Stimulated activated CD8-positive, alpha-beta memory T cell treated with anti-CD3 and anti-CD28 coated beads, Interleukin-7, amount 100 ng/mL, for 48 hours (primary cell): ENCODE data around the gene TTC33.
"Not testable (repeated sequence)": the region's sequence is repeated elsewhere in the genome, so short reads cannot be mapped to it uniquely, and the experiment has no call there.

Experiments used
- DNase-seq, 2 donors: peaks; one replicate each; pipeline ENCODE4 v3.0.0-alpha.2; 2020; ENCODE audit warnings: low read depth in 1 of 2; ENCODE audit errors: extremely low read depth in 1 of 2

The TTC33 gene

GRCh38 chr5:40654377-40654991 is 101.3 kb downstream of the TTC33 start:
- no peak for DNase-seq

DNA sequence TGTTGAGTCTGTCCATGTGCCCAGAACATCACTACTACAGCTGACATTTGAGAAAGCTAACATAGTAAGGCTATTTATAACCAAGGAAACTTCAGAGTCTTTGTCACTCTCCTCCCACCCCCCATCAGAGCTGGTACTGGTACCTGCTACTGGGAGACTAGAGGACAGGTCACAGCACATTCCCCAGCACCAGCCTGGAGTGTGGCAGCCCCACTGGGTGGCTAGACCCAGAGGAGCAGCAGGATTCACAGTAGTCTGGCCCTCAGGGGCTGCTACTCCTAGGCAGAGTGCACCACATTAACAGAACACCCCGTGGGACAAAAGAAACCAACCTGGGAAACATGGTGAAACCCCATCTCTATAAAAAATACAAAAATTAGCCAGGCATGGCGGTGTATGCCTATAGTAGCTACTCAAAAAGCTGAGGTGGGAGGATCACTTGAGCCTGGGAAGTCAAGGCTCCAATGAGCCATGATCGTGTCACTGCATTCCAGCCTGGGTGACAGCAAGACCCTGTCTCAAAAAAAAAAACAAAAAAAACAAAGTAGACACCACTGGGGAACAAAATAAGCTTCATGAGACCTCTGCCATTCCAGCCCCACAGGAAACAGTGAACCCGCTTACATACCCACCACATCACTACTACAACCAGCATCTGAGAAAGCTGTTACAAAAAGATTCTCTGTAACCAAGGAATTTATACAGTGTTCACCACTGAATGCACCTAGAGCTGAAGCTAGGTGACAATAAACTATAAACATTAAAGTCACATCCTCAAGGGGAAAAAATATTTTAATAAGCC is 102.3 kb downstream of the TTC33 start:
- no peak for DNase-seq

DNA sequence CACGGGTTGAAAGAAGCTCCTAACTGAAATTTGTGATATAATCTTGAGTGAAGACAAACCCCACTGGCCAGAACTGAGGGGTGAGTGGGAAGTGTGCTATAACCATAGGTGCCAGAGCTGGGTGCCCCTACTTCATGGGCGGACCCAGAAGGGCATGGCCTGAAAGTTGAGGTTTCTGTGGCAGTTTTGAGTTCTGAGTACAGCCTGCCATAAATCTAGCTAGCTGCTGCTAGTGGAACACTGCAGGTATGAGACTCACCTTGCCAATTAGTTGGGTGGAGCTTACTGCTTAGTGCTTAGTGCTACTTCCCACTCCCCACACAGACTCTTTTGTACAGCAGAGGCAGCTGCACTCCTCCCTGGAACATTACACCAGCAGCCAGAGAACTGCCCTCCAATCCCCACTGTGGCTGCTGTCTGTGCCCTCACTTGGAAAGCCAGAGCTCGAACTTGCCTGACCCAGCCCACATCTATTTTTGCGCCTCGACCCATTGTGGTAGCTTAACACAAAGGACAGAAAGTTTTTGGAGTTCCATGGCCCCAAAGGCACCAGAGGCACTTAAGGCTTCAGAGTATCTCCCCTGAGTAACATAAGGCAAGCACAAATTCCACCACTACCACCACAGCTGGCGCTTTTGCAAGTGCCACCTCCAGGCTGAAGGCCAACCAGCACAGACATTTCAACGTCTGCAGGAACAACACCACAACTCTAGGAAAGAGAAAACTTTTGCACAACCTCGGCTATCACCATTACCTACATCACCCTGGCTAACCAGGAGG is 103.1 kb downstream of the TTC33 start:
- no peak for DNase-seq

- DNase-seq, result no peak
Measured at GRCh38 chr5:40651201-40651600, 104.6 kb downstream of the TTC33 start.

- no peak for DNase-seq
Measured at GRCh38 chr5:40649463-40650030, 106.2 kb downstream of the TTC33 start.

DNA sequence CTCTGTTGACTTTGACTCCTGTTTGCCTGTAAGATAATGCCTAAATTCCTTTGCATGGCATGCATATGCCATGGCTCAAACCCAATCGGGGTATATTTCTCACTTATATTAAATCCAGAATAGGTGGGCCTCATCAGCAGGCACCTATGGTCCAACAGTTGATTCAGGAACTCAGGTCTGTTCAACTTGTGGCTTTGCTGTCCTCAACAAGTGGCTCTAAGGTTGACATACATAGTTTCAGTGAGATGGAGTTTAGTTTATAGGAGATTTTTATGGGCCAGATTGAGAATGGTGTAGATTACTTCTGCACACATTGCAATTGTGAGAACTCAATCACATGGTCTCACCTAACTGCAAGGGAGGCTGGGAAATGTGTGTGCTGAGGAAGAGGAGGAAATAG is 107.6 kb downstream of the TTC33 start:
- no peak for DNase-seq

DNA sequence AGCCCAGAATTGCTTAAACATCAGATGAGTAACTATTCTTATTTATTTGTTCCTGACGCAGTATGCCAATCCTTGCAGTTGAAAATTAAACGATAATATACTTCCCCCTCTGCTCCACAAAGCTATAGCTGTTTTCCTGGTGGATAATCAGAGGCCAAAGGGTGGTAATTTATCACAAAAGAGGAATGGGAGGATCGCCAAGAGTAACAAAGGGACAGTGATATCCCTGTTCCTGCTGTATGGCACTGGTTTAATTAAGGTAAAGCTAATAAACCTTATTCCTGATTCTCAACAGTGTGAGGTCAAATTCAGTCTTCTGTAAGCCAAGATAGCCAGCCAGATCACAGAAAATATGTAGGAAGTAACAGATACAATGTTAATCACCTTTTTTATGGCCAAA is 109.5 kb downstream of the TTC33 start:
- DNase-seq, result no peak

GRCh38 chr5:40639531-40639930 is 116.2 kb downstream of the TTC33 start:
- not testable (repeated sequence) for DNase-seq

- DNase-seq, result no peak
Measured at GRCh38 chr5:40634593-40634992, 121.2 kb downstream of the TTC33 start.

DNA sequence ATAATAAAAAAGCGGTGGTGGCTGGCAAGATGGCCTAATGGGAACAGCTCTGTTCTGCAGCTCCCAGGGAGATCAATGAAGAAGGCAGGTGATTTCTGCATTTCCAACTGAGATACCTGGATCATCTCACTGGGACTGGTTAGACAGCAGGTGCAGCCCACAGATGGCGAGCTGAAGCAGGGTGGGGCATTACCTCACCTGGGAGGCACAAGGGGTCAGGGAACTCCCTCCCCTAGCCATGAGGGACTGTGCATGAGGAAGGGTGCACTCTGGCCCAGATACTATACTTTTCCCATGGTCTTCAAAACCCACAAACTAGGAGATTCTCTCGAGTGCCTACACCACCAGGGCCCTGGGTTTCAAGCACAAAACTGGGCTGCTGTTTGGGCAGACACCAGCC is 121.6 kb downstream of the TTC33 start:
- DNase-seq, result no peak

GRCh38 chr5:40631236-40631635 is 124.5 kb downstream of the TTC33 start:
- DNase-seq, result no peak

DNA sequence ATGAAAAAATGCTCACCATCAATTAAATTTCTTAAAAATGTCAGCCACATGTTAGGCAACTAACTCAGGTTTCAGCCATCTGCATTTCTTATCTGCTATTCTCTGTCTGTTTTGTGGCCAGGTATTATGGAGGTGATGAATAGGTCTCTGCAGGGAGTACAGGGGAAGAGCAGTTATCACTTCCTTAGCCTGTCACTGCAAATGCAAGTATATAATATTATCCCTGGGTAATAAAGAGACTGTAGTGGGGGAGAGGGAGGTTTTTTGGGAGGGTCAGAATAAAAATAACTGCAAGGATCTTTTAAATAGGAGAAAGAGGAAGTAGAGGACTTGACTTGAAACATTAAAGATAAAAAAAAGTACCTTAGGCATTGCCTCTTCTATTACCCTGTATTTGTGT is 125.6 kb downstream of the TTC33 start:
- no peak for DNase-seq

DNA sequence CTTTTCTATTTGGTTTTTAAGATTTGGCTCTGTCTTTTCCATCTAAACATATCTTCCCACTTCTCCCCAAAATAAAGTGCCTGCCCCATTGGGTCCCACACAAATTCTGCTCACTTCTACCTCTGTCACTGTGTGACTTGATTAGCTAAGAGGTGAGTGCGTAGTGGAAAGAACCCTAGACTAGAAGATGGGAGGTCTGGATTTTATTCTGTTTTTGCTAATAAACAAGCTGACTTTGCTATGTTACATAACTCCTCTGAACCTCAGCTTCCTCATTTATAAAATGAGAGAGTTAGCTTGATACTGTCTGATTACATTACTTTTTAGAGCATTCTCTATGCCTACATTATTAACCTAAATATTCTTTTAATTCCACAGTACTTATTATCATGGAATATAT is 127.4 kb downstream of the TTC33 start:
- no peak for DNase-seq

- no peak for DNase-seq
Measured at GRCh38 chr5:40627706-40628105, 128.1 kb downstream of the TTC33 start.

GRCh38 chr5:40626801-40627200 is 129.0 kb downstream of the TTC33 start:
- DNase-seq, result no peak

DNA sequence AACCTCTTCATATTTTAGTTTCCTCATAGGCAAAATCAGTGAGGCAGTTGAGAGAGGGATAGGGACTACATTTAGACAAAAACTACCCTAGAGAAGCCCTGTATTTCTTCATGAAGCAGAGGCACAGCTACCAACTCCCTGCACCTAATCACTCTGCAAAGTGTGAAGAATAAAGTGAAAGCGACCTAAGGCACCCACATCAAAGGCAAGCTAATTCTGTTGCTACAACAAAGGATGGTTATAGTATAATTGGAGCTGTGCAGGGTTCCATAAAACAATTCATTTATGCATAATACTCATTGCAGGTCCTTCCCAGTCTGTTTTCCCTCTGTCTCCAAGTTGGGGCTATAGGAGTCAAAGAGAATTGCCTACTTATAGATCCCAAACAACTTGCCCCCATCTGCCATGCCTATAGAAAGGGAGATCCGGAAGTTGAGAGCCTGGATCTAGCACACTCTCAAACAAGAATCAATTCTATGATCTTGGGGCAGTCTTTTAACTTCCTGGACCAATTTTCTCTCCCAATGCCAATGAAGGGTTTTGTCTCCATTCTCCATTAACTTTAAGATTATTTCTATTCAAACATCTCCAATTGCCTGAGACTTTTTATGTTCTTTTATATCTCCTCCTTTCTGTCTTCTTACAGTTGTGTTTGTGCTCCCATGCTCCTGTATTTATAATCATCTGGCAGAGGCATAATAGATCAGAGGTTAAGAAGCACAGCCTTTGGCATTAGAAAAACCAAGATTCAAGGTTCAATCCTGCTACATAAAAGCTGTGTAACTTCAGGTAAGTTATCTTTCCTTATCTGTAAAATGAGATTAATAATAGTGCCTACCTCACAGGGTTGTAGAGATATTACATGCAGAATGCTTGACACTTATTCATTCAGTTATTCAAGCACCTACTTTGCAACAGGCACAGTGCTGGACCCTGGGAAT is 132.0 kb downstream of the TTC33 start:
- no peak for DNase-seq

- DNase-seq, result no peak
Measured at GRCh38 chr5:40622463-40623252, 133.1 kb downstream of the TTC33 start.

DNA sequence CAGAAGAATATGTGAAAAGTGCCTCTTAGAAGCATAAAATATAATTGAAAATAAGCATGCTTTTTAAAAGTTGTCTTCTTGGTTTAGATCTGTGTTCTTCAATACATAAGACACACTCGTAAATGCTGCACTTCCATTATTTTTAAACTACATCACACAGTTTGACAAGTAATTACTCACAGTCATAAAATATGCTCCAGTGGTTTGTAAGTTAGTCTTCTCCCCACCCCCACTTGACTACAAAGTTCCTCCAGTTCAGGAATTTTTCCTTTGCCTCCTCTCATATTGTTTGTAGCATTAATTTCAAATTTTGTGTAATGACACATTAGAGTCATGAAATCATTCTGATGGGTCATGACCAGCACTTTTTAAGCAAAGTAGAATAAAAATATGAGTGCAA is 136.3 kb downstream of the TTC33 start:
- DNase-seq, result no peak

- no peak for DNase-seq
Measured at GRCh38 chr5:40618926-40619325, 136.8 kb downstream of the TTC33 start.

DNA sequence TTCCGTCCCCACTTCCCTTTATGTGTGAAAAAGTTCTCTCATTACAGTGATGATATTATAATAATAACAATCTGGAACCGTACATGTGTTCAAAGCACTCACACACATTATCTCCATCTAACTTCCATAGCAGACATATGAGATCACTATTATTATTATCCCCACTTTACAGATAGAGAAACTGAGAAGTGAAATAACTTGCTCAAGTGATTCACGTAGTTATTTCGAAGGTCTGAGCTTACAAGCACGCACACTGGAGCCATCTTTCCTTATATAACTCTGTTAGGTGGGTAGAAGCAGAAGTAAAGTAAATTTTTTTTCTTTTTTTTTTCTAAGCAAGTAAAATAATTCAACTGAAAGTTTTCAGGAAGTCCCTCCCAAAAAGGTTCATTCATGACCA is 139.0 kb downstream of the TTC33 start:
- DNase-seq, result no peak
